Astrocyte of the cerebellum (primary cell): ENCODE measurements around the gene ZNF454.

ENCODE experiments used
- DNase-seq: peaks from one replicate; pipeline ENCODE4 v3.0.0-alpha.2; 2011; ENCODE audit warnings: low read depth
- H3K4me3 ChIP-seq: 2 replicates; pipeline ENCODE4 v1.5.1; 2011; ENCODE audit warnings: mild to moderate bottlenecking, low read depth, low read length, moderate library complexity
- in situ Hi-C: cut with HindIII; loops from 2 replicates; pipeline ENCODE4 v1.10.0; 2017; ENCODE audit warnings: low sequenced_read_pairs
- TF ChIP-seq, protein P1 (sequence below): IDR thresholded peaks from 2 replicates; pipeline ENCODE4 v1.5.1; 2012; ENCODE audit warnings: low read length, low read depth, moderate library complexity, mild to moderate bottlenecking; ENCODE audit errors: missing control alignments

Gene ZNF454

DNA sequence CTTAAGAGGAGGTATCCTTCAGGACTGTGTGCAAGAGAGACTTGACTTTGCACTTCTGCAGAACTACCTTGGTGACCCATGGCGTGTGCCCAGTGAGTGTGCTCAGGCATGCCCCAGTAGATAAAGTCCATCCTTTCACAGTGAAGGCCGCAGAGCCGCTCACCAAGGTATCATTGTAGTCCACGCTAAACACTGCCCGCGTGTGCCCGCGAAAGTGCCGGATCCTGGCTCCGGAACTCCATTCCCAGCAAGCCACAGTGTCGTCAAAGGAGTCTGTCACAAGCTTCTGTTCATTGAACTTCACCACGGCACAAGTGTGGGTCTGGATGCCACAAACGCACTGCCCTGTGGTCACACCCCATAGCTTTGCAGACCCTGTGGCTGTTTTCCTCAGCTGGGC, 57.4 kb downstream of the ZNF454 start:
- no peak overlapping the region for H3K4me3 ChIP-seq
- DNase-seq = no peak
- in situ Hi-C loops = loop anchor here (5.0 kb wide), 1 partner anchor 41 kb away; no protein-coding TSS in a partner anchor
- TF ChIP-seq, protein P1, sequence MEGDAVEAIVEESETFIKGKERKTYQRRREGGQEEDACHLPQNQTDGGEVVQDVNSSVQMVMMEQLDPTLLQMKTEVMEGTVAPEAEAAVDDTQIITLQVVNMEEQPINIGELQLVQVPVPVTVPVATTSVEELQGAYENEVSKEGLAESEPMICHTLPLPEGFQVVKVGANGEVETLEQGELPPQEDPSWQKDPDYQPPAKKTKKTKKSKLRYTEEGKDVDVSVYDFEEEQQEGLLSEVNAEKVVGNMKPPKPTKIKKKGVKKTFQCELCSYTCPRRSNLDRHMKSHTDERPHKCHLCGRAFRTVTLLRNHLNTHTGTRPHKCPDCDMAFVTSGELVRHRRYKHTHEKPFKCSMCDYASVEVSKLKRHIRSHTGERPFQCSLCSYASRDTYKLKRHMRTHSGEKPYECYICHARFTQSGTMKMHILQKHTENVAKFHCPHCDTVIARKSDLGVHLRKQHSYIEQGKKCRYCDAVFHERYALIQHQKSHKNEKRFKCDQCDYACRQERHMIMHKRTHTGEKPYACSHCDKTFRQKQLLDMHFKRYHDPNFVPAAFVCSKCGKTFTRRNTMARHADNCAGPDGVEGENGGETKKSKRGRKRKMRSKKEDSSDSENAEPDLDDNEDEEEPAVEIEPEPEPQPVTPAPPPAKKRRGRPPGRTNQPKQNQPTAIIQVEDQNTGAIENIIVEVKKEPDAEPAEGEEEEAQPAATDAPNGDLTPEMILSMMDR = no peak

DNA sequence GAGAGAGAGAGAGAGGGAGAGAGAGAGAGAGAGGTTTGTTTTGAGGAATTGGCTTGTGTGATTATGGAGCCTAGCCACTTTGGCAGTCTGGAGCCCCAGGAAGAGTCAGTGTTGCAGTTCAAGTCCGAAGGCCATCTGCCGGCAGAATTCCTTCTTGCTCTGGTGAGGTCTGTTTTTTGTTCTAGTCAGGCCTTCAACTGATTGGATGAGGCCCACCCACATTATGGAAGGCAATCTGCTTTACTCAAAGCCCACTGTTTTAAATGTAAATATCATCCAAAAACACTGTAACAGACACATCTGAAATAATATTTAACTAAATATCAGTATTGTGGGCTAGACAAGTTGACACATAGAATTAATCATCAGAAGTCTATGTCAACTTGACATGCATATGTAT, 65.6 kb downstream of the ZNF454 start:
- H3K4me3 ChIP-seq = no peak overlapping the region
- in situ Hi-C loops = no loop called here
- DNase-seq = no peak
- TF ChIP-seq, protein P1 = no peak

DNA sequence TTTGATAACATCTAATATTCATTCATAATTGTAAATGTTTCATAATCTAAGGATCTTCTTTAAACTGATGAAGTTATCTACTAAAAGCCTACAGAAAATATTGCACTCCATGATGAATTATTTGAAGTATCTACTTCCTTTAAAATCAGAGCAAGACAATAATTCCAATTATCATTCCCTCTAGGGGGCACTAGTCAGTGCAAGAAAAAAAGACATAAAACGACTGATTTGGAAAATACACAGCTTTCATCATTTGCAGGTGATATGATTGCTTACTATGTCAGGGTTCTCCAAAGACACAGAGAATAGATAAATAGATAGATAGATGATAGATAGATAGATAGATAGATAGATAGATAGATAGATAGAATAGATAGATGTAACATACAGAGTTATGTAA, 67.7 kb downstream of the ZNF454 start:
- in situ Hi-C loops = no loop called here
- TF ChIP-seq, protein P1 = no peak
- H3K4me3 ChIP-seq = no peak overlapping the region
- DNase-seq = no peak
